Middle frontal gyrus (tissue), 1 donor: ENCODE measurements around the gene CDKL1.
"Not testable (repeated sequence)": the region's sequence is repeated elsewhere in the genome, so short reads cannot be mapped to it uniquely, and the experiment has no call there.

Experiments used
- DNase-seq: peaks from one replicate; pipeline ENCODE4 v3.0.0-alpha.2; 2015; ENCODE audit warnings: low spot score; ENCODE audit errors: extremely low spot score

CDKL1 gene

DNA sequence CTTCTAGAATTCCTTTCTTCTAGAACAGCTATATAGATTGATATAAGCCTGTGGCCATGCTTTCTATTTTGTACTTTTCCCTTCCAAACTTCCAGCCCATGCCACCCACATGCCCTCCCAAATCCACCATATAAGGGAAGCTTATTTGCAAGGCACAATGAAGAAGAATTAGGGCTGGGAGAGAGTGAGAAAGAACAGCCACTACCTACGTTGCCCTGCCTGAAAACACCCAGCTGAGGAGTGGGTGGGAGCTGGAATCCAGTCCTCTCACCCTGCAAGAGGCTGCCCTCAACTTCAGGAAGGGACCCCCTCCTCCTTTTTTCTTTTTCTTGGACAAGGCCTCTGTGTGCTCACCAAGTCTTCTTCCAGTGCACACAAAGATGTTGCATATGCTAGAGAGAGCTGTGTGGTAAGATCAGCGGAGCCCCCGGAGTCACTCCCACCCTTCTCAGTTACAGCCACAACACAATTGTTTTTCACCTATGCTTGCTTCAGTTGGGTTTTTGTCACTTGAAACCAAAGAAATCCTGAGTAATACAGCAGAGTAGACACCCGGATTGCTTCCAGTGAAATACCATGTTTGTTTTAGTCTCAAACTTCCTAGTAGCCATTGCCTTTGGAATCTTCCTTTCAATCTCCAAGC lies 38.8 kb downstream of the CDKL1 start:
- no peak for DNase-seq

DNA sequence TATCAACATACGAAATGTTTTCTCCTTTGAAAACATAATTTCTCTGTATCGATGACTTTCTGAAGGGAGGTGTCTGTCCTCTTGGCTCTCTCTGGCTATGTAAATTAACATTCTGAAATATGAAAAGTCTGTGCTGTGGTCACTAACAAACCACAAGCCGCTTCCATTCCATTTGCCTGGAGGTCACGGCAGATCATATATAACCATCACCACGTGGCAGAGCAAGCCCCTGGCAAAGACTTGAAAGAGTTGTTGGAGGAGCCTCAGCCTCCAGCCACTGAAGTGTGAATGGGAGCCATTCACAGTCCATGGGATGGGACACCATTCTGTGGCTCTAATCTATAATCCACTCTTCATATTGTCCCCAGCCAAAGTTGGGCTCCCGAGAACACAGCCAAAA lies 39.6 kb downstream of the CDKL1 start:
- no peak for DNase-seq

DNA sequence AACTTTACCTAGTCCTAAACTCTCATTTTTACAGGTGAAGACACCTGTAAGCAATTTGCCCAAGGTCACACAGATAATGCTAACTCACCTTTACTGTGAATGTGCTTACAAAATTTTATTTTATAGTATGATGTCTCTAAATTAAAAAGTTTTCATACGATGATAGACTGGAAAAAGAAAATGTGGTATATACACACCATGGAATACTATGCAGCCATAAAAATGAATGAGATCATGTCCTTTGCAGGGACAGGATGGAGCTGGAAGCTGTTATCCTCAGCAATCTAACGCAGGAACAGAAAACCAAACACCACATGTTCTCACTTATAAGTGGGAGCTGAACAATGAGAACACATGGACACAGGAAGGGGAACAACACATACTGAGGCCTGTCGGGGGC lies 40.4 kb downstream of the CDKL1 start:
- DNase-seq, result not testable (repeated sequence)

GRCh38 chr14:50355692-50356091 lies 41.0 kb downstream of the CDKL1 start:
- no peak for DNase-seq

DNA sequence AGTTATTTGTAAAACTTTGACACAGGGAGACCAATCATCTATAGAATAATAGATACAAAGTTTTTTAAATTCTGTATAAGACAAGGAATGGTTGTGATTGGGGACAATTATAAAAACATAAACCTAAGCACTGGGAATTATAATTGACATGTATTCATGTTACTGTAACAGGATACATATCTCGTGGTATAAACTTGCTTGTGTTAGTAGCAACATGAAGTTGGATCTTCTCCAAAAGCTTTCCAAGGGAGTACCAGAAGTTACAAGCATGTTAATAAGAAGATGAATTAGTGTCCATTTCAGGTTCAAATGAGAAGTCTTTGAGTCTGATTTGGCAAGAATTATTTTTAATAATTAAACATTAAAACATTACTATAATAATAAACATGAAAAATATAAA lies 42.2 kb downstream of the CDKL1 start:
- no peak for DNase-seq

GRCh38 chr14:50353126-50353525 lies 43.6 kb downstream of the CDKL1 start:
- no peak for DNase-seq

- DNase-seq, result no peak
These were observed 44.1 kb downstream of the CDKL1 start for GRCh38 chr14:50352584-50352983.

DNA sequence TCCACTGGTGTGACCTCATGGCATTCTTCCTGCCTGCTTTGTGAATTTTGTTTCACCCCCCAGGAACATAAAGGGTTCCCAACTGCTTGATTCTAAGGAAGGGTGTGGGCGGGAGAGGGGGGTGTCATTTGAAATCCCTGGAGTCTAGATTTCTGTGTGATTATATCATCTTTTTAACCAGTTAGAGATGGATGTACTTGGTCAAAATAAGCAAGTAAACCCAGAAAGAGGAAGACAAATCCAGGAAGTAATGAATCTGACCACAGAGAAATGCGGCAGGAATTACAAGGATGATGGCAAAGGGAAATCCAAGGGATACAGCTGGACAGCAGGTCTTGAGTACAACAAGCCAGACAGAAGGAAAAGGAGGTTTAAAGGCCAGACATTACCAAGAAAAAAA lies 45.7 kb downstream of the CDKL1 start:
- no peak for DNase-seq

DNA sequence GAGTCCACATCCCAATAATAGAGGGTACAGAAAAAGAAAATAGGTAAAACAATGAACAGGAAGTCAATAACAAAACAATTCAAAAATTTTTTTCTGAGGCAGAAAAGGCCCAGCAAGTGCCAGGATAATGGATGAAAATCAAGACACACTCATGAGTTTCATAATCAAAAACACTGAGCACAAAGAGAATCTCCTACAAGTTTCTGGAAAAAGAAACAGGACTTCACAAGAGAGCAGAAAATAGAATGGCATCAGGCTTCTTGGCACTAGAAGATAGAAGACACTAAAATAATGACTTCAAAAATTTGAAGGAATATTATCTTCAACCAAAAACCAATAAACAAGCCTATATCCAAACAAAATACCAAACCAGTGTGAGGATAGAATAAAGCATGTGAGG lies 47.7 kb downstream of the CDKL1 start:
- DNase-seq, result no peak

- DNase-seq, result no peak
These were observed 49.2 kb downstream of the CDKL1 start for GRCh38 chr14:50347521-50347920.

DNA sequence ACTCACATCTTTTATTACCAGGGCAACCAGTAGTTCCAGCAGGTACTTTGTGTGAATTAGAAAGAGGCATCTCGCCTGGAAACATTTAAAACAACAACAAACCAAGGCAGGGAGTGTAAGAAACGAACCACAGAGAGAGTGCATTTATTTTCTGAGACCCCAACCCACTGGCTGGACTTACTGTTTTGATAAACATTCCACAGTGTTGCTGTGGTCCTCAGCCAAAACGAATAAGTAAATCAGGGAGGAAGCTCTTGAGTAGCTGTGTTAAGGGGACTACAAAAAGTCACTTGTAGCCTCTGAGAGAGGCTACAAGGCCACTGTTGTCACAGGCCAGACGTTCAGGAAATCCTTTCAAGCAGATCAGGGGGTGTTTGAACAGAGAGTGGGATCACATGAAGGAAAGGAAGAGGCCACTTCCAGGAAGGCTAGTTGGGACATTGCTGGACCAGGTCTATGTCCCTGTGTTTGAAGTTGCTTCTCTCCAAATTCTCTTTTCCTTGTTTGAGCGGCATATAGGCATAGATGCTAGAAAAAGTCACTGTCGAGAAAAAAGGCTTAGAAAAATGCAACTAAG lies 50.7 kb downstream of the CDKL1 start:
- DNase-seq, result no peak

DNA sequence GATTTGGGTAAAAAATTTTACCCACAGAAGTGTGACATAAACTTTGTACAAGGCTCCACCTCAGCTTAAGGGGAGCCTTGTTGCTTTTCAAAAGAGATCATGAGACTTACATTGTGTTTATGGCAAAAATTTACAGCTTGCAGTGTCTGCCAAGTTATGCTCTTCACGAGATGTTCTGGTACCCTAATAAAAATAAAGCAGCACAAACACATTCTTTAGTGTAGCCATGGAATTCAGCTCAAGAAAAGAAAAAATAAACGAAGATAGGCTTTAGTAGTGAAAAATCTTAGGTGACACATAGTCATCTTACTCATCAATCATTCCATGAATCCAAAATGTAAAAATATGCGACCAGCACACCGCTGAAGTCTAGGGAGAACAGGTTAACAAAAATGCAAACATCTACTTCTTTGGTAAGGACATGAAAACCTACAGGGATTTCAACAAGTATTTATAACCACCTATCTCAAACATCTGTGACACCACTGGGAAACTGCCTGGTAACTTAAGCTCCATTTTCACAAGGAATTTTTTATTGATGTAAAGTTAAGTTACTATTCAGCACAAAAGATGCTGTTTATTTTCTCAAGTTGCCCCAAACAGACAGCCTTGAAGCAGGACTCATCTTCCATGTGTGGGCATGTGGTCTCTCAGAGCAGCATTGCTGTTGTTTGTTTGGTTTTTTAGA lies 51.7 kb downstream of the CDKL1 start:
- no peak for DNase-seq

GRCh38 chr14:50344116-50344775 lies 52.4 kb downstream of the CDKL1 start:
- DNase-seq, result no peak

- no peak for DNase-seq
These were observed 53.2 kb downstream of the CDKL1 start for GRCh38 chr14:50343434-50343833.

GRCh38 chr14:50342221-50343078 lies 54.2 kb downstream of the CDKL1 start:
- DNase-seq, result peak; percentile 48

GRCh38 chr14:50340963-50341362 lies 55.7 kb downstream of the CDKL1 start:
- no peak for DNase-seq

- DNase-seq, result no peak
These were observed 56.6 kb downstream of the CDKL1 start for GRCh38 chr14:50340045-50340444.

DNA sequence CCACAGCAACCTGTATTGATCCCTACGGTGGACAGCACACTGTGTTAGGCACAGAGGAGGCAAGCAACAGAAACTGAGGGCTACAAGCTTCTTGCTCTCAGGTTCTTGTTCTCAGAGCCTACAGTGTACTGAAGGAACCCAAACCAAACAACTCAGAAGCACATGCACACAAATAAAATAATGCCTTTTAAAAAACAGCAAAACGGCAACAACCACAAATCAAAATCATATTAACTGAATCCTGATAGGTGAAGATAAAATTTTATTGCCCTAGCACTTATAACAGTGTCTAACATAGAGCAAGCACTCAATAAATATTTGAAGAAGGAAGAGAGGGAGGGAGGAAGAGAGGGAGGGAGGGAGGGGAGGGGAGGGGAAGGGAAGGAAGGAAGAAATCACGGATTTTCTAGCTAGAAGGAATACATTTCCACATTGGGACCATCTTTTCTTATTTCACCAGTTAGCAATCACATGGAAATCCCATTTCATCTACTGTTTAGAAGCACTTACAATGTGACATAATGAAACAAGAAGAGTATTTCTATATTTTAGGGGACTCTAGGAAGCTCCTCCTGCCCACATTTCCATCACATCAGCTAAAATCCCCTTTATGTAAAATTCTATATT lies 57.4 kb downstream of the CDKL1 start:
- no peak for DNase-seq

- no peak for DNase-seq
These were observed 58.1 kb downstream of the CDKL1 start for GRCh38 chr14:50338587-50338986.

DNA sequence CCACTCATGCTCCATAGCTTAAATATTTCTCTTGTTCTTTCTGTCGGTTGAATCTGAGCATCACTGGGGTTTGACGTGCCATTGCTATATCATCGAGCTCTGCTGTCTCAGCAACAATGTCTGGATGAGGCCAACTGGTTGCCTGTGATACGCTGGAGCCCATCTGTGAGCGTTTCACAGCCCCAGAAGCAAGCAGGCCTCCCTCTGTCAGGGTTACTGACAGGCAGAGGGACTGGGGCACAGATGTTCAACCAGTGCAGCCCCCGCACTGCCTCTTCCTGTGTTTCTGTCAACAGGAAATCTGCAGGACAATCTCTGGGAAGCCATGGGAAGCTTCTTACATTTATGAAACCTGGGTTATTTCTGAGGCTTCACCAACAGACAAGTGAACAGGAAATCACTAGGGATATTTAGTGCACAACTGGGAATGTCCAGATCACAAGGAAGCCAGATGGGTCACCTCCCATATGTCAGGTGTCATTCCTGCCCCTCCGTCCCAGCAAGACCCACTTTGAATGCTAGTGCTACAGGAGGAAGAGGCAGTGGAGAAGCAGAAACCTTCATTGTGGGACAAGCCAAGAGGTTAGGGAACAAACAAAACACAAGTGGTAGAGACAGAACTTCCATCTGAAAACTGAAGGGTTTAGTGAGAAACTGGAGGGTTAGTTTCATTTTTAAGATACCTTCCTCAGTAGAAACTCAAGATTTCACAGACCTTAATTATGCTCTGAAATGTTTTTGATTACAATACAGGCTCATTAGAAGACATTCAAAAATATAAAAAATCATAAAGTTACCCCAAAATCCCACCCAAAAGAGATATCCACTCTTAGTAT lies 60.5 kb downstream of the CDKL1 start:
- peak; percentile 44 for DNase-seq
